ENCODE data around the gene DOK5.

DNA sequence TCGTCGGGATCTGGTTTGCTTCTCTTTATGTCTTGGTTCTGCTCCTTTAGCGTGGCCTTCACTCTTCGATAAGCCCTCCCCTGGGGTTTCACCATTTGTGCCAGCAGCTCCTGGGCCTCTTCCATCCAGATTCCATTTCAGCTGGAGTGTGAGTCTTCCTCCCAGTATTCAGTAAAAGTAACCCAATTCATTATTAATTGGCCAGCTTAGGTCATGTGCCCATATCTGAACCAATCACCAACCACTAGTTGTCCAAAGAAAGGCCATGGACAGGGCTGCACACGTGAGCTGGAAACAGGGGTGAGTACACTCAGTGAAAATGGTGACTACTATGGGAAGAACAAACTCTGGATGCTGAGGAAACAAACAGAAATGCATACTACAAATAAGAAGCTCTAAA lies 2.8 kb upstream of the DOK5 start:
- TF ChIP-seq, protein P1, sequence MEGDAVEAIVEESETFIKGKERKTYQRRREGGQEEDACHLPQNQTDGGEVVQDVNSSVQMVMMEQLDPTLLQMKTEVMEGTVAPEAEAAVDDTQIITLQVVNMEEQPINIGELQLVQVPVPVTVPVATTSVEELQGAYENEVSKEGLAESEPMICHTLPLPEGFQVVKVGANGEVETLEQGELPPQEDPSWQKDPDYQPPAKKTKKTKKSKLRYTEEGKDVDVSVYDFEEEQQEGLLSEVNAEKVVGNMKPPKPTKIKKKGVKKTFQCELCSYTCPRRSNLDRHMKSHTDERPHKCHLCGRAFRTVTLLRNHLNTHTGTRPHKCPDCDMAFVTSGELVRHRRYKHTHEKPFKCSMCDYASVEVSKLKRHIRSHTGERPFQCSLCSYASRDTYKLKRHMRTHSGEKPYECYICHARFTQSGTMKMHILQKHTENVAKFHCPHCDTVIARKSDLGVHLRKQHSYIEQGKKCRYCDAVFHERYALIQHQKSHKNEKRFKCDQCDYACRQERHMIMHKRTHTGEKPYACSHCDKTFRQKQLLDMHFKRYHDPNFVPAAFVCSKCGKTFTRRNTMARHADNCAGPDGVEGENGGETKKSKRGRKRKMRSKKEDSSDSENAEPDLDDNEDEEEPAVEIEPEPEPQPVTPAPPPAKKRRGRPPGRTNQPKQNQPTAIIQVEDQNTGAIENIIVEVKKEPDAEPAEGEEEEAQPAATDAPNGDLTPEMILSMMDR (IDR thresholded peaks at IDR 0.05), result no peak
- TF ChIP-seq ZFX (IDR thresholded peaks at IDR 0.05; ENCODE audit: borderline replicate concordance), result no peak

All from 22Rv1 (cell line).